C4-2B (cell line): ENCODE data around the gene SLC2A11.

Source experiments
- ZFX ChIP-seq: fragments of 450-650 bp; IDR thresholded peaks from 2 replicates; pipeline ENCODE4 v1.6.1; 2017
- TF ChIP-seq, protein P1 (sequence below): fragments of 450-650 bp; conservative IDR thresholded peaks from 2 replicates; pipeline ENCODE4 v1.5.1; 2017; ENCODE audit warnings: mild to moderate bottlenecking

GRCh38 chr22:23877566-23877965 is 19.9 kb downstream of the SLC2A11 start:
- TF ChIP-seq, protein P1, sequence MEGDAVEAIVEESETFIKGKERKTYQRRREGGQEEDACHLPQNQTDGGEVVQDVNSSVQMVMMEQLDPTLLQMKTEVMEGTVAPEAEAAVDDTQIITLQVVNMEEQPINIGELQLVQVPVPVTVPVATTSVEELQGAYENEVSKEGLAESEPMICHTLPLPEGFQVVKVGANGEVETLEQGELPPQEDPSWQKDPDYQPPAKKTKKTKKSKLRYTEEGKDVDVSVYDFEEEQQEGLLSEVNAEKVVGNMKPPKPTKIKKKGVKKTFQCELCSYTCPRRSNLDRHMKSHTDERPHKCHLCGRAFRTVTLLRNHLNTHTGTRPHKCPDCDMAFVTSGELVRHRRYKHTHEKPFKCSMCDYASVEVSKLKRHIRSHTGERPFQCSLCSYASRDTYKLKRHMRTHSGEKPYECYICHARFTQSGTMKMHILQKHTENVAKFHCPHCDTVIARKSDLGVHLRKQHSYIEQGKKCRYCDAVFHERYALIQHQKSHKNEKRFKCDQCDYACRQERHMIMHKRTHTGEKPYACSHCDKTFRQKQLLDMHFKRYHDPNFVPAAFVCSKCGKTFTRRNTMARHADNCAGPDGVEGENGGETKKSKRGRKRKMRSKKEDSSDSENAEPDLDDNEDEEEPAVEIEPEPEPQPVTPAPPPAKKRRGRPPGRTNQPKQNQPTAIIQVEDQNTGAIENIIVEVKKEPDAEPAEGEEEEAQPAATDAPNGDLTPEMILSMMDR = no peak
- TF ChIP-seq ZFX = no peak
